ENCODE results near the gene STT3B. TPM values are rescaled to one million over a fixed set of nuclear protein-coding genes. Genes with fewer than 3 reads are reported as not detected.

STT3B gene
- total and polyA plus RNA-seq, 2 of the 13 experiments (the other 11 are each of a cell fraction or from before 2014, with no cell fraction given) = 85.0 to 205 TPM

GRCh38 chr3:31614162-31614921 lies 81.6 kb downstream of the STT3B start:
- in situ Hi-C loops (cut with HindIII; ENCODE audit: extremely low pct_ligation_motif_present, low pct_unique_long_range_greater_than_20kb) = no loop called here
- CTCF ChIA-PET (ENCODE audit: low intra/inter-chr PET ratio, low total read pairs) = no interaction called here

GRCh38 chr3:31615071-31615875 lies 82.5 kb downstream of the STT3B start:
- ChIA-PET CTCF (ENCODE audit: low intra/inter-chr PET ratio, low total read pairs) (no interaction called here), POLR2A (no interaction called here)
- BruUV-seq (replicated peaks) = no TSS peak
- Histone ChIP-seq H3K79me2 (ENCODE audit: insufficient read depth, low read length) (peaks cover 3% of the 10 kb centered on the region), H3K36me3 (replicated peaks in 1 of 2; ENCODE audit: control insufficient read depth in 1 of 2, insufficient read depth in 2 of 2, low read length in 2 of 2) (peaks cover 0 to 5% of the 10 kb centered on the region in 2 experiments; a peak in 4 of 5 replicates), H3K27me3 (ENCODE audit: control insufficient read depth in 1 of 2, insufficient read depth in 2 of 2, low read length in 2 of 2) (no peaks in the 10 kb centered on the region), H3K4me1 (ENCODE audit: insufficient read depth, low read length) (no peaks in the 10 kb centered on the region), H2AFZ (ENCODE audit: low read length) (no peak overlapping the region), H4K20me1 (ENCODE audit: insufficient read depth, low read length) (0 out of 2 replicates have a peak, but pooled peaks cover 3% of the 10 kb centered on the region), H3K9ac (ENCODE audit: insufficient read depth, low read depth, low read length) (no peak overlapping the region), H3K27ac (ENCODE audit: extremely low read length, insufficient read depth, low read length) (no peak overlapping the region), H3K4me2 (ENCODE audit: low read depth, low read length) (no peak overlapping the region), H3K9me3 (ENCODE audit: low read length) (no peaks in the 10 kb centered on the region), H3K4me3 (replicated peaks in 1 of 3; ENCODE audit: insufficient read depth in 1 of 3, low read depth in 2 of 3, low read length in 3 of 3) (no peak overlapping the region)
- WGBS (ENCODE audit: low lambda C conversion rate) = 82% methylated on average over 4 of the region's 4 CpGs
- DNase-seq (ENCODE audit: low spot score) (no peak), ATAC-seq (no peak), FAIRE-seq (peak; percentile 8)
- intact Hi-C loops (cut with micrococcal nuclease; ENCODE audit: unreplicated experiment) (no loop called here), in situ Hi-C loops (cut with HindIII; ENCODE audit: extremely low pct_ligation_motif_present, low pct_unique_long_range_greater_than_20kb) (no loop called here)
- TF ChIP-seq ELF4 (CRISPR knock-in tag; IDR thresholded peaks at IDR 0.05; ENCODE audit: borderline replicate concordance) = no peak
- TF ChIP-seq ZKSCAN8 (CRISPR knock-in tag; IDR thresholded peaks at IDR 0.05; ENCODE audit: borderline replicate concordance) = no peak
- TF ChIP-seq NFAT5 (CRISPR knock-in tag; IDR thresholded peaks at IDR 0.05) = no peak
- no peak for TF ChIP-seq RFXANK (CRISPR knock-in tag; IDR thresholded peaks at IDR 0.05)
- TF ChIP-seq ZNF235 (CRISPR knock-in tag; IDR thresholded peaks at IDR 0.05; ENCODE audit: borderline replicate concordance) = no peak

More at GRCh38 chr3:31614162-31614921, 81.6 kb downstream of the STT3B start:
- Histone ChIP-seq H3K4me3 (replicated peaks in 1 of 3; ENCODE audit: insufficient read depth in 1 of 3, low read depth in 2 of 3, low read length in 3 of 3) (no peak overlapping the region), H3K36me3 (replicated peaks in 1 of 2; ENCODE audit: control insufficient read depth in 1 of 2, insufficient read depth in 2 of 2, low read length in 2 of 2) (peaks cover 0 to 4% of the 10 kb centered on the region in 2 experiments; a peak in 4 of 5 replicates), H3K9me3 (ENCODE audit: low read length) (no peaks in the 10 kb centered on the region), H3K79me2 (ENCODE audit: insufficient read depth, low read length) (peaks cover 5% of the 10 kb centered on the region), H3K4me2 (ENCODE audit: low read depth, low read length) (no peak overlapping the region), H3K27me3 (ENCODE audit: control insufficient read depth in 1 of 2, insufficient read depth in 2 of 2, low read length in 2 of 2) (no peaks in the 10 kb centered on the region), H3K27ac (ENCODE audit: extremely low read length, insufficient read depth, low read length) (no peak overlapping the region), H4K20me1 (ENCODE audit: insufficient read depth, low read length) (0 out of 2 replicates have a peak, but pooled peaks cover 3% of the 10 kb centered on the region), H2AFZ (ENCODE audit: low read length) (no peak overlapping the region), H3K9ac (ENCODE audit: insufficient read depth, low read depth, low read length) (no peak overlapping the region), H3K4me1 (ENCODE audit: insufficient read depth, low read length) (no peaks in the 10 kb centered on the region)
- intact Hi-C loops (cut with micrococcal nuclease; ENCODE audit: unreplicated experiment) = no loop called here
- ATAC-seq (no peak), FAIRE-seq (no peak), DNase-seq (ENCODE audit: low spot score) (no peak)
- TF ChIP-seq KDM1A (CRISPR knock-in tag; IDR thresholded peaks at IDR 0.05) = no peak
- peak; percentile 68 for TF ChIP-seq CEBPB (IDR thresholded peaks at IDR 0.05; ENCODE audit: borderline replicate concordance, low read depth, low read length)
- BruUV-seq (replicated peaks) = no TSS peak
- 76% methylated on average over 5 of the region's 5 CpGs for WGBS (ENCODE audit: low lambda C conversion rate)
- POLR2A ChIA-PET = no interaction called here
